GM21515 (cell line): ENCODE results near the gene NPEPL1.
"Not testable (repeated sequence)": the region's sequence is repeated elsewhere in the genome, so short reads cannot be mapped to it uniquely, and the experiment has no call there.

Source experiments
- ATAC-seq: cut with Tn5 transposase; IDR thresholded peaks from one replicate; pipeline ENCODE4 v1.9.1; 2021; ENCODE audit not compliant: unreplicated experiment

NPEPL1 gene

GRCh38 chr20:58740356-58741308 lies 48.0 kb downstream of the NPEPL1 start:
- ATAC-seq = no peak

GRCh38 chr20:58741384-58741783 lies 48.8 kb downstream of the NPEPL1 start:
- no peak for ATAC-seq

DNA sequence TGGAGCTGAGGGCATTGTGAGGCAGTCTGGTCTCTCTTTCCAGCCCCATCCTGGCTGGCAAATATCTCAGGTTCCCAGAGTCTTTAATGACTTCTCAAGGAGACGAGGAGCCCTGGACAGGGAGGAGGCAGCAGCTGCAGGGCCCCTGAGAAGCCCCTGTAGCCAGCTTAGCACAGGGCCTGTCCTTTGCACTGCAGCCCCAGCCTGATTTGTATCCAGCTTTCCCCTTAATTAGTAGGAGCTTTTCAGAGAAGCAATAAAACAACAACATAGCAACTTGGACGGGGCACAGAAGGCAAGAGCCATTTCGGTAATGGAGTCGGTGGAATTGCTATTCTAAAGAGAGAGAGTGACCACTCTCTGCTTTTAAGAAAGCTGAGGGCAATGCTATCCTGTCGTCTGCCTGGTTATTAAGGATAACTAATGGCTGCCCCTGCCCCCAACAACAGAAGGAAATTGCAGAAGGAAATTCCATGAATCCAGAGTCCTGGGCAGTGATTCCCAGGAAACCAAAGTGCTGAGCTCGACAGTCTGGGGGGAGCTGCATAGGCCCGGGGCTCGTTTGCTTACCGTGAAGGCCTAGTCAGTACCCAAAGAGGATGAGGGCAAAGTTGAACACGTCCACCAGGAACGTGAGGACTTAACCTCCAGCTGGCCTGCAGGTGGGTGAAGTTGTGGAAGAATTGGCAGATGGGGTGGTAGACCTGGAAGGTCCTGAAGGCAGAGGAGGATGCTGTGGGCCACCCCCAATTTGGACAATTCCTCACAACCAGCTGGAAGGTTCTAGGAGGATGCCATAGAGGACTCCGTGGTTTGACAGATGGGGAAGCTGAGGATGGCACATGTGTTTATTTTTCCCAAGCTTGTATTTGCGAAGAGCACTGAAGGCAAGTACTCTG lies 50.3 kb downstream of the NPEPL1 start:
- ATAC-seq = no peak

DNA sequence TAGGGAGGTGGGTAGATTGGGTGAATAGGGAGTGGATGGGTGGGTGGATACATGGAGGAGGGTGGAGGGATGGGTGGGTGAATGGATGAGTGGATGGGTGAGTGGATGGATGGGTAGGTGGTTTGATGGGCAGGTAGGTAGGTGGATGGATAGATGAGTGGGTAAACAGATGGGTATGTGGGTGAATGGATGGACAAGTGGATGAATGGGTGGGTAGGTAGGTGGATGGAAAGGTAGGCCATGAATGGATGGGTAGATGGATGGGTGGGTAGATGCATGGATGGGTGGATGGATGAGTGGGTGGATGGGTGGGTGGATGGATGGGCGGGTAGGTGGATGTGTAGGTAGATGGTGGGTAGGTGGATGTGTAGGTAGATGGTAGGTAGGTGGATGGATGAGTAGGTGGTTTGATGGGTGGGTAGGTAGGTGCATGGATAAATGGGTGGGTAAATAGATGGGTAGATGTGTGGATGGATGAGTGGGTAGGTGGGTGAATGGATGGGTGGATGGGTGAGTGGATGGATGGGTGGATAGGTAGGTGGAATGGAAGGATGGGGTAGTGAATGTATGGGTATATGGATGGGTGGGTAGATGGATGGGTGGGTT lies 51.4 kb downstream of the NPEPL1 start:
- ATAC-seq = no peak

- ATAC-seq = no peak
Observed at GRCh38 chr20:58744836-58745235, 52.2 kb downstream of the NPEPL1 start.

DNA sequence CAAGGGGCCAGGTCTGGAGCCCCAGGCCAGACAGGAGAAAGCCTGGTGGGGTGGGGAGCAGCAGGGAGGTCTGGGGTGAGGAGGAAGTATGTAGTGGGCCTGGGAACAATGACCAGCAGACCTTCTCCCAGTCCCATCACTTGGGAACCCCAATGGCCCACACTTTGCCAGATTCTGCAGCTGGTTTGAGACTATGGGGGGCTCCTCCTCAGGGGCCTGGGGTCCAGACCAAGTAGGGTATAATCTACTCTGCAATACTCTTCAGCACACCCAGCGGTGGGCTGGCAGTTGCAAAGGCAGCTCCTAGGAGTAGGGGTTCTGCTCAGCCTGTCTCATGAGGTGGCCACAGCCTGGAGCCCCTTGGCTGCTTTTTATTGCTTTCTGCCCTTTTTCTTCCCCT lies 52.8 kb downstream of the NPEPL1 start:
- no peak for ATAC-seq

DNA sequence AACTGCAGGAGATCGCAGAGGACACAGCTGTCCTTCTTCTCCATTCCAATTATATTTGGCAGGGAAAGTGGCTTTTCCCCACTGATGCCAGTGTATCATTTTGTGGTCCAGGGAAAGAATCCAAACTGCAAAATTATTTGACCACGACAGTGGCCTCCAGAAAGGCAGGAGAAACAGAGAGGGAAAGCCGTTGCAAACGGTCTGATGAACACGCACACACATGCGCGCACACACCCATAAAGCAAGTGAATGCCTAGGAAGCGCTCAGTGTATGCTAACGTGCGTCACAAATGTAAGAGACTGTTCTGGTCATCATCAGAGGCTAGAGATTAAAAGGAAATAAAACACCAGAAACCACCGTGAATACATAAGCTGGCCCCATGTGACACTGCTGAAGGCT lies 54.0 kb downstream of the NPEPL1 start:
- ATAC-seq = no peak

GRCh38 chr20:58747211-58747610 lies 54.6 kb downstream of the NPEPL1 start:
- no peak for ATAC-seq

DNA sequence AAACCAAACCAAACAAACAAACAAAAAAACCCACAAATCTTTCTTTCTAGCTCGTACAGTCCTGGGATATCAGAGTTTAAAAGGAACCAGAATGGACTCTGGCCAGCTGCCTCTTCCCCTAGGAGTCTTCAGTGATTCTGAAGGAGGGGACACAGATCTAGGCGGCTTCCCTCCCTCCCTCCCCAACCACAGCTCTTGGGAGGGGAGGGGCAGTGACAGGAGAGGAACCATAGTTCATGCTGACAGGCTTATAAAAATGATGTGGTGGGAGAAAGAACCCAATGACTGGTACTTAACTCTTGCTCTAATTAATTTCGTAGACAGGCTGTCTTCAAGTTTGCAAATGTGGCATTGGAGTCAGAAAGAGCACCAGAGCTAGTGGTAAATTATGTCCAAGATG lies 56.0 kb downstream of the NPEPL1 start:
- ATAC-seq = no peak

- ATAC-seq = no peak
Observed at GRCh38 chr20:58749098-58749769, 56.6 kb downstream of the NPEPL1 start.

DNA sequence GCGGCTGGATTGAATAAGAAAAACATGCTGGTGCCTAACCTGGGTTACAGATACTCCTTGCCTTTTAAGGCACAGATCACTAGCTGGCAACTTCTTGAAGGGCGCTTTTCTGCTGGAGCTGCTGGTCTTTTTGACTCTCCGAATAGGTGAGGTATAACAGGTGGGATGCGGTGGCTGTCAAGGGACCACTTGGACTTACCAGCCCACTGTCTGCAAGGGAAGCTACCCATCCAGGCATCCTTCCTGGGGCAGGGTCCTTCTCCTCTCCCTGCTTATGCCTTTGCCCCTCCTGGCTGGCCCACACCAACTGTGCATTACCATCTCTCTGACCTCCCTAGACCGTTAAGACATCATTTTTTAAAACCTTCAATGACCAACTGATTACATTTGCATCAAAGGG lies 57.4 kb downstream of the NPEPL1 start:
- no peak for ATAC-seq

- not testable (repeated sequence) for ATAC-seq
Observed at GRCh38 chr20:58750706-58751105, 58.1 kb downstream of the NPEPL1 start.

- ATAC-seq = no peak
Observed at GRCh38 chr20:58751979-58752378, 59.4 kb downstream of the NPEPL1 start.

GRCh38 chr20:58752565-58752964 lies 60.0 kb downstream of the NPEPL1 start:
- no peak for ATAC-seq

- ATAC-seq = no peak
Observed at GRCh38 chr20:58753267-58753921, 60.8 kb downstream of the NPEPL1 start.

DNA sequence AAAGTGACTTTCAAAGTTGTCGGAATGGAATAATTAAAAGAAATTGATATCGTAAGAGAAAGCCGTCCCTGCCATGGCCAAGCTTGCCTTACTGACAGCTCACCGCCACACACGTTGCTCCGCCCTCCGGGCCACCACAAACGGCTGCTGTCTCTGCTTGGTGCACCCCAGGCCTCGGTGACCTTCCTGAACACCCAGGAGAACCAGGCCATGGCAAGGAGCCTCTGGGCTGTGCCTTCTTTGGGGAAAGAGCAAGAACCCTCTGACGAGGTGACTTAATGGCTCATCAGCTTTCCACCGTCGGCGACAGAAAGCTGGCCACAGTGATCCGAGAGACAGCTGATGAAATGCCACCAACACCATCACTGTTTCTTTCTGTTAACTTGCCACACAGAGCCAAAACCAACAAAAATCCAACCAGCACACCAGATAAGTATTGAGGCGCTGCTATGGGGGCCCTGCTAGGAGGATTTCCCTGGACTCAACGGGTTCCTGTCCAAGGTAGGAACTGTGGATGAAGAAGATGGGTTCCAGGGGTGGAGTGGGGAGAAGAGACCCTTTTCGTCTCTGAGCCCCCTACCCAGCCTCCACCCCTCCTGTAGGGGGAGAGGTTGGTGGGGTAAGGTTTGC lies 61.4 kb downstream of the NPEPL1 start:
- ATAC-seq = no peak

- no peak for ATAC-seq
Observed at GRCh38 chr20:58754584-58754983, 62.0 kb downstream of the NPEPL1 start.

DNA sequence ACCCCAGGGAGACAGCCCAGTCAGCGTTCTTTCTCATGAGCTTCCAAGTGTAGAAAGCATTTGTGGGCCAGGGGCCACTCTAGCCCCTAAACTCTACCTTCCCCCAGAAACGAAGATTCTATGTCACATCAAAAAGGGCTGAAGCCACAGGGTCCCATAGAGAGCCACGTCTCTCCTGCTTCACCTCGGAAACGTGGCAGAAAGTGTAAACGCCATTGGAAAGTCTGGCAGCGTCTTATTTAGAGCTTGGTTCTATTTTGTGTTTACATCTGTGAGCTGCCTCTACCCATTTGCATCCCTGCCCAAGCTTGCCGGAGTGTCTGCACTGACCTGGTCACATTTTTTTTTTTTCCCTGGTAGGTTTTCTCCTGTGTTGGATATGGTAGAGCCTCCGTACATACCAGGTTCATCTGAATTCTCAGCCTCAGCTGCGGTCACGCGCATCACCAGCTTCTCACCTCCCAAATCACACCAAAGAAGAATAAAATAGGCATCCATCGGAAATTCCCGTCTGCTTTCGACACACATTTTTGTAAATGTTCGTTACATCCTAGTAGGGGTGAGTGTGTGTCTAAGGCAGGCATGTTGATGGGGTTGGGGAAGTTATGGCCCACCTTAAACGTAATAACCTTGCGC lies 62.6 kb downstream of the NPEPL1 start:
- no peak for ATAC-seq

DNA sequence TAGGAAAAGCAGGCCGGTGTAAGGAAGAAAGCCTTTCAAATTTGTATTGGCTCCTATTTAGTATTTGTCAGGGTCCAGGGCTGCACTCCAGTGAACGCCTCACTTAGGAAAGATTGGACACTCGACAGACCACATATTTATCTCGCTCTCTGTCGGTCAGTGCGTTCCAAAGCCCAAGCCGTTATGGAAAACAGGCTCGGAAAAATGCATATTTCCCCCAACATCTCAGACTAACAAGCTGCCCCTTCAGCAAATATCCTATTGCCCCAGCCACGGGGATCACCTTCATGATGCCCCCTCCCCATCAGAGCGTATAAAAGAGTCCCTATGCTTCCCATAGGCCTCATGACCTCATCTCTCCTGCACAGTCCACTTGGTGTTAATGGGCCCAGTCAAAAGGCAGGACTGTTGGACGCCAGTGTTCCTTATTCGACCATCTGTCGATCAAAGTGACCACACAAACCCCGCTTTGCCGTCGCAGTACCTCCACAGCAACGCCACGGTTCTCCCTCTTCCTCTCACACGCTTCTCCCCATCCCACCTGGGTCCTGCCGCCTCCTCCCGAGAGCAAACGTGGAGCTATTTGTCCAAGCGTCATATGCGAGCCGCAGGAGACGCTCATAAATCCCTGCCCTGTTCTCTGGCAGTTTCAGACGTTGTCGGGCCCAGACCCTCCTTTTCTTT lies 63.3 kb downstream of the NPEPL1 start:
- ATAC-seq = no peak
